ENCODE data around the gene DIDO1. TPM values are rescaled to one million over a fixed set of nuclear protein-coding genes. Genes with fewer than 3 reads are reported as not detected.

DIDO1 gene
- polyA plus RNA-seq, 2 donors, result 17.3 TPM

DNA sequence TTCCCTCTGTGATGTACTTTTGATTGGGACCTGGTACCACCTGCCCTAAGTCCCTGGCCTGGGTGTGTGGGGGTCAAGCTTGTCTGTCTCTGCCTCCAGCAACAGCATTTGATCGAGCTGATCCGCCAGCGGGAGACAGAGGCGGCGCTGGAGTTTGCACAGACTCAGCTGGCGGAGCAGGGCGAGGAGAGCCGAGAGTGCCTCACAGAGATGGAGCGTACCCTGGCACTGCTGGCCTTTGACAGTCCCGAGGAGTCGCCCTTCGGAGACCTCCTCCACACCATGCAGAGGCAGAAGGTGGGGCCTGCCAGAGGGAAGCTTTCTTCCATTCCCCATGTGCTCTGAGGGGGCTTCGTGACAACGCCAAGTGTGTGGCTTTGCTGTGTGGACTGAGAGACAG, 17.1 kb upstream of the DIDO1 start:
- H3K36me3 ChIP-seq (ENCODE audit: control insufficient read depth in 2 of 2, insufficient read depth in 2 of 2, low read length in 1 of 2), result peaks cover 22 to 37% of the 10 kb centered on the region in 2 donors
- no peaks in the 10 kb centered on the region for H3K27me3 ChIP-seq (ENCODE audit: control insufficient read depth in 1 of 2, insufficient read depth in 2 of 2, low read length in 2 of 2)
- WGBS, 2 donors, result 94% methylated on average over 14 of the region's 14 CpGs
- H3K4me1 ChIP-seq (ENCODE audit: control insufficient read depth in 2 of 2, insufficient read depth in 2 of 2, low read length in 1 of 2), result peaks cover 3 to 5% of the 10 kb centered on the region in 2 donors
- no peak overlapping the region for H3K27ac ChIP-seq (ENCODE audit: low read depth in 2 of 2, low read length in 1 of 2)
- no peak overlapping the region for H3K4me3 ChIP-seq (ENCODE audit: low read depth in 1 of 2, low read length in 2 of 2)
- no peaks in the 10 kb centered on the region for H3K9me3 ChIP-seq (ENCODE audit: control insufficient read depth in 2 of 2, insufficient read depth in 1 of 2, low read depth in 1 of 2, low read length in 1 of 2)

GRCh38 chr20:62942456-62942855, 16.2 kb upstream of the DIDO1 start:
- peaks cover 3 to 5% of the 10 kb centered on the region in 2 donors for H3K4me1 ChIP-seq (ENCODE audit: control insufficient read depth in 2 of 2, insufficient read depth in 2 of 2, low read length in 1 of 2)
- no peak overlapping the region for H3K4me3 ChIP-seq (ENCODE audit: low read depth in 1 of 2, low read length in 2 of 2)
- H3K9me3 ChIP-seq (ENCODE audit: control insufficient read depth in 2 of 2, insufficient read depth in 1 of 2, low read depth in 1 of 2, low read length in 1 of 2), result no peaks in the 10 kb centered on the region
- H3K27ac ChIP-seq (ENCODE audit: low read depth in 2 of 2, low read length in 1 of 2), result no peak overlapping the region
- peaks cover 16 to 31% of the 10 kb centered on the region in 2 donors for H3K36me3 ChIP-seq (ENCODE audit: control insufficient read depth in 2 of 2, insufficient read depth in 2 of 2, low read length in 1 of 2)
- no peaks in the 10 kb centered on the region for H3K27me3 ChIP-seq (ENCODE audit: control insufficient read depth in 1 of 2, insufficient read depth in 2 of 2, low read length in 2 of 2)
- 85 to 89% methylated on average over 2 of the region's 2 CpGs for WGBS, 2 donors

DNA sequence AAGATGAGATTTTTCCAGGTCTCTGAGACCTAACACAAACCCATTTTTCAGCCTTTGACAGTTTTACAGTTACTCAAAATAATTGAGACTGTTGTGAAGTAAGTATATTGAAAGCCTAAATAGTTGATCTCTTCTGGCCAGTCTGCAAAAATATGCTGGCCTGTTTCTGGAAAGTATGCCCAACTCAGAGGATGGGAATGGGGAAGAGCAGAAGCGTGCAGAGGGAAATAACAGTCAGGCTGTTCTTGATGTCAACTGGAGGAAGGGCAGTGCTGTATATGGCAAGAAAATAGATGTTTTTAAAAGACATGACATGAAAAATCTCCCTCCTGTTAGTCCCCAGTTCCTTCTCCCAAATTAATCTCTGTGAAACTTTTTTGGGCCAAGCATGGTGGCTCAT, 15.5 kb upstream of the DIDO1 start:
- H3K27ac ChIP-seq (ENCODE audit: low read depth in 2 of 2, low read length in 1 of 2), result no peak overlapping the region
- peaks cover 16 to 28% of the 10 kb centered on the region in 2 donors for H3K36me3 ChIP-seq (ENCODE audit: control insufficient read depth in 2 of 2, insufficient read depth in 2 of 2, low read length in 1 of 2)
- no peaks in the 10 kb centered on the region for H3K9me3 ChIP-seq (ENCODE audit: control insufficient read depth in 2 of 2, insufficient read depth in 1 of 2, low read depth in 1 of 2, low read length in 1 of 2)
- H3K4me3 ChIP-seq (ENCODE audit: low read depth in 1 of 2, low read length in 2 of 2), result no peak overlapping the region
- H3K27me3 ChIP-seq (ENCODE audit: control insufficient read depth in 1 of 2, insufficient read depth in 2 of 2, low read length in 2 of 2), result no peaks in the 10 kb centered on the region
- H3K4me1 ChIP-seq (ENCODE audit: control insufficient read depth in 2 of 2, insufficient read depth in 2 of 2, low read length in 1 of 2), result peaks cover 3 to 5% of the 10 kb centered on the region in 2 donors
- WGBS, 2 donors, result 81 to 93% methylated on average over 1 of the region's 1 CpG

GRCh38 chr20:62940875-62941274, 14.6 kb upstream of the DIDO1 start:
- Histone ChIP-seq H3K4me1 (ENCODE audit: control insufficient read depth in 2 of 2, insufficient read depth in 2 of 2, low read length in 1 of 2) (peaks cover 3 to 9% of the 10 kb centered on the region in 2 donors), H3K9me3 (ENCODE audit: control insufficient read depth in 2 of 2, insufficient read depth in 1 of 2, low read depth in 1 of 2, low read length in 1 of 2) (no peaks in the 10 kb centered on the region), H3K27me3 (ENCODE audit: control insufficient read depth in 1 of 2, insufficient read depth in 2 of 2, low read length in 2 of 2) (no peaks in the 10 kb centered on the region), H3K27ac (ENCODE audit: low read depth in 2 of 2, low read length in 1 of 2) (no peak overlapping the region), H3K36me3 (ENCODE audit: control insufficient read depth in 2 of 2, insufficient read depth in 2 of 2, low read length in 1 of 2) (peaks cover 8 to 23% of the 10 kb centered on the region in 2 donors), H3K4me3 (ENCODE audit: low read depth in 1 of 2, low read length in 2 of 2) (no peak overlapping the region)
- WGBS, 2 donors, result 89% methylated on average over 8 of the region's 8 CpGs

- 0 to 1% methylated on average over 56 to 79 of the region's 79 CpGs for WGBS, 2 donors
- peak within 1 kb of the TSS; percentile 96 to 97 for H3K27ac ChIP-seq (ENCODE audit: low read depth in 2 of 2, low read length in 1 of 2)
- H3K4me1 ChIP-seq (ENCODE audit: control insufficient read depth in 2 of 2, insufficient read depth in 2 of 2, low read length in 1 of 2), result peaks cover 9 to 17% of the 10 kb centered on the region in 2 donors
- H3K9me3 ChIP-seq (ENCODE audit: control insufficient read depth in 2 of 2, insufficient read depth in 1 of 2, low read depth in 1 of 2, low read length in 1 of 2), result no peaks in the 10 kb centered on the region
- peaks cover under 1 to 15% of the 10 kb centered on the region in 2 donors for H3K36me3 ChIP-seq (ENCODE audit: control insufficient read depth in 2 of 2, insufficient read depth in 2 of 2, low read length in 1 of 2)
- H3K4me3 ChIP-seq (ENCODE audit: low read depth in 1 of 2, low read length in 2 of 2), result peak within 1 kb of the TSS; percentile 95 to 96
- H3K27me3 ChIP-seq (ENCODE audit: control insufficient read depth in 1 of 2, insufficient read depth in 2 of 2, low read length in 2 of 2), result no peaks in the 10 kb centered on the region
Observed at GRCh38 chr20:62938105-62938888, 12.0 kb upstream of the DIDO1 start, which contains the start of gene GID8. Gene GID8, plus strand, starts transcription at chr20:62938147. Its CDS starts 3,356 bp downstream, at chr20:62941503.

GRCh38 chr20:62937268-62938104, 11.2 kb upstream of the DIDO1 start:
- peaks cover 9 to 17% of the 10 kb centered on the region in 2 donors for H3K4me1 ChIP-seq (ENCODE audit: control insufficient read depth in 2 of 2, insufficient read depth in 2 of 2, low read length in 1 of 2)

GRCh38 chr20:62935968-62936585, 9.8 kb upstream of the DIDO1 start:
- Histone ChIP-seq H3K36me3 (ENCODE audit: control insufficient read depth in 2 of 2, insufficient read depth in 2 of 2, low read length in 1 of 2) (peaks cover 0 to 10% of the 10 kb centered on the region in 2 donors), H3K27ac (ENCODE audit: low read depth in 2 of 2, low read length in 1 of 2) (no peak overlapping the region), H3K27me3 (ENCODE audit: control insufficient read depth in 1 of 2, insufficient read depth in 2 of 2, low read length in 2 of 2) (no peaks in the 10 kb centered on the region), H3K4me1 (ENCODE audit: control insufficient read depth in 2 of 2, insufficient read depth in 2 of 2, low read length in 1 of 2) (peaks cover 9 to 16% of the 10 kb centered on the region in 2 donors), H3K9me3 (ENCODE audit: control insufficient read depth in 2 of 2, insufficient read depth in 1 of 2, low read depth in 1 of 2, low read length in 1 of 2) (no peaks in the 10 kb centered on the region), H3K4me3 (ENCODE audit: low read depth in 1 of 2, low read length in 2 of 2) (peak overlapping the region in 1 of 2 donors; percentile 95)
- 84 to 88% methylated on average over 22 of the region's 22 CpGs for WGBS, 2 donors

More at GRCh38 chr20:62937268-62938104, 11.2 kb upstream of the DIDO1 start:
- peaks cover 0 to 10% of the 10 kb centered on the region in 2 donors for H3K36me3 ChIP-seq (ENCODE audit: control insufficient read depth in 2 of 2, insufficient read depth in 2 of 2, low read length in 1 of 2)
- H3K9me3 ChIP-seq (ENCODE audit: control insufficient read depth in 2 of 2, insufficient read depth in 1 of 2, low read depth in 1 of 2, low read length in 1 of 2), result no peaks in the 10 kb centered on the region
- WGBS, 2 donors, result 0% methylated on average over 70 to 92 of the region's 92 CpGs
- H3K27me3 ChIP-seq (ENCODE audit: control insufficient read depth in 1 of 2, insufficient read depth in 2 of 2, low read length in 2 of 2), result no peaks in the 10 kb centered on the region
- peak overlapping the region; percentile 95 to 96 for H3K4me3 ChIP-seq (ENCODE audit: low read depth in 1 of 2, low read length in 2 of 2)
- H3K27ac ChIP-seq (ENCODE audit: low read depth in 2 of 2, low read length in 1 of 2), result peak overlapping the region; percentile 96 to 97

DNA sequence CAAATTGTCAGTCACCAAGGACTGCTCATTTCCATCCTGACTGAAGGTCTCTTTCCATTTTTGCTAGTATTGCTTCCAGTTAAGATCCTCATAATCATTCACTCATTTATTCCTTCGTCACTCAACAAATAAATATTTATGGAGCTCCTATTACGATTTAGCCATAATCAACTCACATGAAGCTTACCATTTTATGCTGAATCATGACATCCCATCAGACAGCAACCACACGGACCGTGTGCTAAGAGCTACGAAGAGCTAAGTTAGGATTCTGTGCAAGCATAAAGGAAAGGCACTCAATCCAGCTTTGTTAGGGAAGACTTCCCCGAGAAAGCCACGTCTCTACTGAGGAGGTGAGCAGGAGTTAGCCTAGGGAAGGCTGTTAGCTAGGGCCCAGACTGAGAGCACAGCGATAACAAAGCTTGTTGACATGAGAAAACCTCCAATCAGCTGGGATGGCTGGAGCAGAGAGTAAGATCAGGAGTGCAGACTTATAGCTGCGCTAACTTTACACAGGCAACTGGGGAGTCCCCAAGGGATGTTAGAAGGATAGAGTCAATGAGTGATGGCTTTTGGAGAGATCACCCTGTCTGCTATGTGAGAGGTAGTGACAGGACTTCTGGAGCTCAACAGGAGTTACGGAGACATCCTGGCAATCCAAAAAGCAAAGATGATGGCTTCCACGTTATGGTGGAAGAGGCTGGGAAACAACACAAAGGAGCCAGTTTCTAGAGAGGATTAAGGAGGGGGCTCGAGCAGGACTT, 9.1 kb upstream of the DIDO1 start:
- peaks cover 9 to 16% of the 10 kb centered on the region in 2 donors for H3K4me1 ChIP-seq (ENCODE audit: control insufficient read depth in 2 of 2, insufficient read depth in 2 of 2, low read length in 1 of 2)
- H3K36me3 ChIP-seq (ENCODE audit: control insufficient read depth in 2 of 2, insufficient read depth in 2 of 2, low read length in 1 of 2), result peaks cover 0 to 10% of the 10 kb centered on the region in 2 donors
- WGBS, 2 donors, result 85 to 86% methylated on average over 12 of the region's 12 CpGs
- H3K4me3 ChIP-seq (ENCODE audit: low read depth in 1 of 2, low read length in 2 of 2), result no peak overlapping the region
- H3K27me3 ChIP-seq (ENCODE audit: control insufficient read depth in 1 of 2, insufficient read depth in 2 of 2, low read length in 2 of 2), result no peaks in the 10 kb centered on the region
- H3K9me3 ChIP-seq (ENCODE audit: control insufficient read depth in 2 of 2, insufficient read depth in 1 of 2, low read depth in 1 of 2, low read length in 1 of 2), result no peaks in the 10 kb centered on the region
- H3K27ac ChIP-seq (ENCODE audit: low read depth in 2 of 2, low read length in 1 of 2), result no peak overlapping the region

All from esophagus (tissue), 2 donors.